CD4-positive, CD25-positive, alpha-beta regulatory T cell (primary cell): ENCODE measurements around the gene USP36. TPM values are rescaled to one million over a fixed set of nuclear protein-coding genes. Genes with fewer than 3 reads are reported as not detected.
"Not testable (repeated sequence)": the region's sequence is repeated elsewhere in the genome, so short reads cannot be mapped to it uniquely, and the experiment has no call there.

Source experiments
- ATAC-seq, 2 donors: fragments of 150-1000 bp; cut with Tn5 transposase; one replicate each; pipeline ENCODE4 v1.10.0; 2021; ENCODE audit warnings: low read depth in 2 of 2, moderate number of reproducible peaks in 2 of 2, moderate library complexity in 1 of 2
- DNase-seq, 3 donors: peaks; one replicate each; pipeline versions ENCODE4 v3.0.0 to v3.0.0-alpha.2; 2012 to 2022; ENCODE audit warnings: mixed read lengths in 1 of 3
- H3K27ac ChIP-seq: one replicate; pipeline ENCODE4 v1.7.0; 2013; ENCODE audit warnings: mild to moderate bottlenecking, low read length; ENCODE audit not compliant: insufficient read depth, poor library complexity, severe bottlenecking
- H3K27me3 ChIP-seq: one replicate; pipeline ENCODE4 v1.7.0; 2013; ENCODE audit warnings: low read length; ENCODE audit not compliant: control insufficient read depth, insufficient read depth
- H3K36me3 ChIP-seq: one replicate; pipeline ENCODE4 v1.7.0; 2013; ENCODE audit warnings: mild to moderate bottlenecking, low read length, moderate library complexity; ENCODE audit not compliant: control insufficient read depth, insufficient read depth
- H3K4me1 ChIP-seq: 2 replicates; pipeline ENCODE4 v1.7.0; 2013; ENCODE audit warnings: mild to moderate bottlenecking, low read length; ENCODE audit not compliant: insufficient read depth, control insufficient read depth, poor library complexity, severe bottlenecking
- H3K4me3 ChIP-seq: one replicate; pipeline ENCODE4 v1.7.0; 2013; ENCODE audit warnings: low read depth, mild to moderate bottlenecking, low read length, moderate library complexity
- H3K9me3 ChIP-seq, 2 experiments: 1 replicate in 1 of 2; 2 replicates in 1 of 2; pipeline ENCODE4 v1.7.0; 2013; ENCODE audit warnings: low read length in 2 of 2, mild to moderate bottlenecking in 1 of 2, moderate library complexity in 1 of 2; ENCODE audit not compliant: control insufficient read depth in 2 of 2
- H3K27ac Mint-ChIP-seq, 3 donors: one replicate each; pipeline ENCODE4 v1.8.0; 2020 to 2022; ENCODE audit warnings: mild to moderate bottlenecking in 3 of 3, mixed read lengths in 3 of 3, moderate library complexity in 2 of 3
- H3K27me3 Mint-ChIP-seq: one replicate; pipeline ENCODE4 v1.8.0; 2022; ENCODE audit warnings: mild to moderate bottlenecking, mixed read lengths
- H3K36me3 Mint-ChIP-seq: one replicate; pipeline ENCODE4 v1.8.0; 2020; ENCODE audit warnings: mixed read lengths
- H3K4me1 Mint-ChIP-seq, 4 donors: one replicate each; pipeline ENCODE4 v1.8.0; 2020 to 2022; ENCODE audit warnings: mixed read lengths in 4 of 4, mild to moderate bottlenecking in 1 of 4
- H3K4me3 Mint-ChIP-seq, 4 donors: one replicate each; pipeline ENCODE4 v1.8.0; 2020 to 2022; ENCODE audit warnings: mild to moderate bottlenecking in 4 of 4, mixed read lengths in 4 of 4, moderate library complexity in 3 of 4
- H3K9me3 Mint-ChIP-seq, 7 donors: one replicate each; pipeline ENCODE4 v1.8.0; 2020 to 2022; ENCODE audit warnings: mixed read lengths in 7 of 7, mild to moderate bottlenecking in 3 of 7, moderate library complexity in 2 of 7
- polyA plus RNA-seq, 4 donors: library from polyadenylated mRNA; unstranded; fragments of 300-500 nt; fragmentation: Illumina TruSeq; gene quantifications; one replicate each; pipeline ENCODE4 v1.2.3, GENCODE V29; 2021
- total RNA-seq: library from RNA; stranded (reverse); gene quantifications from one replicate; pipeline ENCODE4 v1.2.3, GENCODE V29; 2022

The USP36 gene
- total and polyA plus RNA-seq, 5 donors from 2014 or later: 19.6 to 407 (median 21.3) TPM

- H3K27ac Mint-ChIP-seq: peak overlapping the region in 1 of 3 donors; percentile 42
- not testable (repeated sequence) for H3K27ac ChIP-seq, H3K36me3 ChIP-seq
Observed at GRCh38 chr17:78867046-78867445, 26.4 kb upstream of the USP36 start.

GRCh38 chr17:78865682-78866390, 25.2 kb upstream of the USP36 start:
- Histone ChIP-seq H3K9me3 (no peaks in the 10 kb centered on the region), H3K27ac (no peak overlapping the region), H3K4me1 (no peaks in the 10 kb centered on the region), H3K4me3 (no peak overlapping the region), H3K27me3 (no peaks in the 10 kb centered on the region), H3K36me3 (no peaks in the 10 kb centered on the region)
- H3K4me3 Mint-ChIP-seq: no peak overlapping the region
- DNase-seq (peak; percentile 46 to 58 (median 55)), ATAC-seq (peak in 1 of 2 donors; percentile 39)
- peaks cover 3% of the 10 kb centered on the region for H3K36me3 Mint-ChIP-seq
- no peaks in the 10 kb centered on the region for H3K9me3 Mint-ChIP-seq
- H3K27ac Mint-ChIP-seq: peak overlapping the region in 1 of 3 donors; percentile 7
- peaks cover 15% of the 10 kb centered on the region for H3K27me3 Mint-ChIP-seq
- H3K4me1 Mint-ChIP-seq: peaks cover 0 to 5% (median 3%) of the 10 kb centered on the region in 4 donors

More at GRCh38 chr17:78867046-78867445, 26.4 kb upstream of the USP36 start:
- H3K36me3 Mint-ChIP-seq, H3K9me3 ChIP-seq, H3K4me1 ChIP-seq, H3K27me3 ChIP-seq, H3K4me3 ChIP-seq, H3K4me3 Mint-ChIP-seq, DNase-seq, H3K9me3 Mint-ChIP-seq, H3K4me1 Mint-ChIP-seq, ATAC-seq, H3K27me3 Mint-ChIP-seq: not testable (repeated sequence)

DNA sequence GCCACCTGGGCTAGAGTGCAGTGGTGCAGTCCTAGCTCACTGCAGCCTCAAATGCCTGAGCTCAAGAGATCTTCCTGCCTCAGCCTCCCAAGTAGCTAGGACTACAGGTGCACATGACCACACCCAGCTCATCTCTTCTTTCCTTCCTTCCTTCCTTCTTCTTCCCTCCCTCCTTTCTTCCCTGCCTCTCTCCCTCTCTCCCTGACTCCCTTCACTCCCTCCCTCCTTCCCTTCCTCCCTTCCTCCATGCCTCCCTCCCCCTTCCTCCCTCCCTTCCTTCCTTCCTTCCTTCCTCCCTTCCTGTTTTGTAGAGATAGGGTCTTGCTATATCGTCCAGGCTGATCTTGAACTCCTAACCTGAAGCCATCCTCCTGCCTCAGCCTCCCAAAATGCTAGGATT, 23.5 kb upstream of the USP36 start:
- Histone ChIP-seq H3K4me1 (no peaks in the 10 kb centered on the region), H3K27me3 (no peaks in the 10 kb centered on the region)

DNA sequence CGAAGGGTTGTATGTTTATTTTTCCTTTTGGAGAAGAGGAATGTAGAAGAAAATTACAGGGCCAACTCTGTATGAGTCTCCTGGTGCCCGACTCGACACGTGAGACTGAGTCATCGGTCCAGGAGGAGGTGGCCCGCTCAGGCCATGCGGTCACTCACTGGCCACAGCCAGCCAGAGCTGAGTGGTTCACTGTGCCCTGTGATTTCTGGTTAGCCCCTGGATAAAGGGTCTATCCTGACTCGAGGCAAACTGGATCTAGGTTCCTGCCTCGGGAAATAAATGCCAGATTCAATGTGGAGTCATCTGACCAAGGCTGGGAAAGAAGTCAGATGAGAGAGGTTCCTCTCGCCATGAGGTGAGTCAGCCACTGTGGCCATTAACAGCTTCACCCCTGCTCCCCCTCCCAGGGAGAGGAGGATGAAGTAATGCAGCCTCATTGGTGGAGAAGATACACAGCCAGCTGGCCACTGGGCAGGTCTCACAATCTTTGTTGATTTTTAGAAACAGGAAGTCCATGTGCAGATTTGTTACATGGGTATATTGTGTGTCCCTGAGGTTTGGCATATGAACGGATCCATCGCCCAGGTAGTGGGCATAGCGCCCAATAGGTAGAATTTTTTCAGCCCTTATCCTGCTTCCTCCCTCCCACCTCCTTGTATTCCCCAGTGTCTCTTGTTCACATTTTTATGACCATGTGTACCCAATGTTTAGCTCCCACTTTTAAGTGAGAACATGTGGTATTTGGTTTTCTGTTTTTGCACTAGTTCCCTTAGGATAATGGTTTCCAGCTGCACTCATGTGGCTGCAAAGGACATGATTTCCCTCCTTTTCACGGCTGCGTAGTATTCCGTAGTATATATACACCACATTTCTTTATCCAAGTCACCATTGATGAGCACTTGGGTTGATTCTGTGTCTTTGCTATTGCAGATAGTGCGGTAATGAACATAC, 21.7 kb upstream of the USP36 start:
- Mint-ChIP-seq H3K4me3 (no peak overlapping the region), H3K27ac (no peak overlapping the region), H3K9me3 (no peaks in the 10 kb centered on the region), H3K27me3 (peaks cover 15% of the 10 kb centered on the region), H3K36me3 (no peaks in the 10 kb centered on the region), H3K4me1 (peaks cover 0 to 5% (median 3%) of the 10 kb centered on the region in 4 donors)
- Histone ChIP-seq H3K9me3 (no peaks in the 10 kb centered on the region), H3K4me3 (no peak overlapping the region), H3K36me3 (no peaks in the 10 kb centered on the region), H3K4me1 (no peaks in the 10 kb centered on the region), H3K27me3 (no peaks in the 10 kb centered on the region), H3K27ac (no peak overlapping the region)
- DNase-seq: no peak
- ATAC-seq: peak; percentile 38 to 39

More for the DNA sequence above, 23.5 kb upstream of the USP36 start:
- peaks cover 0 to 5% (median 3%) of the 10 kb centered on the region in 4 donors for H3K4me1 Mint-ChIP-seq
- H3K27me3 Mint-ChIP-seq: peaks cover 15% of the 10 kb centered on the region
- H3K9me3 Mint-ChIP-seq: no peaks in the 10 kb centered on the region
- H3K27ac Mint-ChIP-seq: peak overlapping the region in 1 of 3 donors; percentile 79
- ATAC-seq: no peak
- Histone ChIP-seq H3K4me3 (no peak overlapping the region), H3K9me3 (no peaks in the 10 kb centered on the region), H3K27ac (no peak overlapping the region), H3K36me3 (no peaks in the 10 kb centered on the region)
- H3K4me3 Mint-ChIP-seq: no peak overlapping the region
- H3K36me3 Mint-ChIP-seq: no peaks in the 10 kb centered on the region
- DNase-seq: no peak

- DNase-seq (no peak), ATAC-seq (no peak)
- H3K4me1 ChIP-seq: no peaks in the 10 kb centered on the region
- no peak overlapping the region for H3K27ac Mint-ChIP-seq
- no peaks in the 10 kb centered on the region for H3K27me3 ChIP-seq
- H3K27ac ChIP-seq: no peak overlapping the region
- peaks cover 15% of the 10 kb centered on the region for H3K27me3 Mint-ChIP-seq
- no peaks in the 10 kb centered on the region for H3K9me3 Mint-ChIP-seq
- no peaks in the 10 kb centered on the region for H3K36me3 ChIP-seq
- H3K4me3 Mint-ChIP-seq: no peak overlapping the region
- H3K36me3 Mint-ChIP-seq: no peaks in the 10 kb centered on the region
- peaks cover 0 to 5% (median 3%) of the 10 kb centered on the region in 4 donors for H3K4me1 Mint-ChIP-seq
- no peaks in the 10 kb centered on the region for H3K9me3 ChIP-seq
- H3K4me3 ChIP-seq: no peak overlapping the region
Observed at GRCh38 chr17:78861229-78861628, 20.6 kb upstream of the USP36 start.

GRCh38 chr17:78859051-78859450, 18.4 kb upstream of the USP36 start:
- no peaks in the 10 kb centered on the region for H3K36me3 ChIP-seq
- Mint-ChIP-seq H3K27me3 (peaks cover 9% of the 10 kb centered on the region), H3K27ac (no peak overlapping the region), H3K9me3 (no peaks in the 10 kb centered on the region), H3K4me1 (no peaks in the 10 kb centered on the region), H3K4me3 (no peak overlapping the region), H3K36me3 (no peaks in the 10 kb centered on the region)
- H3K4me1 ChIP-seq: no peaks in the 10 kb centered on the region
- DNase-seq (no peak), ATAC-seq (no peak)
- no peak overlapping the region for H3K4me3 ChIP-seq
- no peaks in the 10 kb centered on the region for H3K27me3 ChIP-seq
- no peak overlapping the region for H3K27ac ChIP-seq
- H3K9me3 ChIP-seq: no peaks in the 10 kb centered on the region

DNA sequence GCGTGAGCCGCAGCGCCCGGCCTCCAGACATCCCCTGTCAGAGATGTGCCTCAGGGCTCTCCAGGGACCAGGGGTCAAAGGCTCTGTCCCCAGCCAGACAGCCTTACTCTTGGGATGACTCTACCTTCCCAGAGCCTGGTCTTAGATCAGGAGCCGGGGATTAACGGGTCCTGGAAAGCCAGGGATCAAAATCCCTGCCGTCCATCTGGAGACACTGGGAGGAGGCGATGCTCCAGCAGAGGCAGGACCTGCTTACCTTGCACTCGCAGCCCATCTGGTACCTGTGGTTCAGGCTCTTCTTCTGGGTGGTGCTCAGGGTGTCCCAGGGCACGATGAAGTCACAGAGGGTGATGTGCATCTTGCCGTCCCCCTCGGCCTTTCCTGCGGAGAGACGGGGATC, 16.7 kb upstream of the USP36 start:
- no peak overlapping the region for H3K27ac ChIP-seq
- Mint-ChIP-seq H3K27me3 (peaks cover 5% of the 10 kb centered on the region), H3K4me1 (no peaks in the 10 kb centered on the region), H3K4me3 (no peak overlapping the region), H3K36me3 (no peaks in the 10 kb centered on the region), H3K27ac (no peak overlapping the region), H3K9me3 (no peaks in the 10 kb centered on the region)
- H3K4me3 ChIP-seq: no peak overlapping the region
- no peaks in the 10 kb centered on the region for H3K9me3 ChIP-seq
- DNase-seq (no peak), ATAC-seq (no peak)
- no peaks in the 10 kb centered on the region for H3K27me3 ChIP-seq
- no peaks in the 10 kb centered on the region for H3K36me3 ChIP-seq
- no peaks in the 10 kb centered on the region for H3K4me1 ChIP-seq
